HEK293 (cell line): Measurements from ENCODE around the gene ARHGAP22.

Source experiments
- CTCF ChIA-PET: fragments of 350-600 bp; formaldehyde crosslinking; extraction: SDS; loops from one replicate; lab custom pipeline; 2021; ENCODE audit warnings: antibody characterized with exemption; lab: Yijun Ruan, JAX
- POLR2A ChIA-PET: fragments of 300-600 bp; formaldehyde crosslinking; extraction: SDS; loops from one replicate; lab custom pipeline; 2020; ENCODE audit warnings: antibody characterized with exemption, inconsistent platforms; lab: Yijun Ruan, JAX
- H3K27ac ChIP-seq: fragments of 200-500 bp; sonication (Bioruptor generic); 2 replicates; pipeline ENCODE4 v1.5.1; 2014; ENCODE audit warnings: low read depth, low read length, control low read depth, inconsistent platforms; ENCODE audit errors: extremely low read depth
- H3K36me3 ChIP-seq, 2 experiments: fragments of 200-500 bp in 1 of 2; sonication (Bioruptor generic) in 1 of 2; 1 replicate in 1 of 2; 2 replicates in 1 of 2; pipeline ENCODE4 v1.5.1; 2014 to 2017; ENCODE audit warnings: inconsistent platforms in 2 of 2, low read length in 2 of 2; ENCODE audit not compliant: control insufficient read depth in 2 of 2, insufficient read depth in 1 of 2
- H3K4me1 ChIP-seq: fragments of 200-500 bp; sonication (Bioruptor generic); 2 replicates; pipeline ENCODE4 v1.5.1; 2014; ENCODE audit warnings: mild to moderate bottlenecking, low read length, inconsistent platforms; ENCODE audit not compliant: control insufficient read depth, insufficient read depth
- H3K4me3 ChIP-seq: 2 replicates; pipeline ENCODE4 v1.5.1; 2011; ENCODE audit warnings: low read depth, mild to moderate bottlenecking, control low read depth, low read length, moderate library complexity
- H3K9me3 ChIP-seq: fragments of 200-500 bp; sonication (Bioruptor generic); 2 replicates; pipeline ENCODE4 v1.5.1; 2014; ENCODE audit warnings: low read depth, low read length, inconsistent platforms; ENCODE audit not compliant: control insufficient read depth, insufficient read depth
- KLF10 ChIP-seq: fragments of 450-650 bp; IDR thresholded peaks from 2 replicates; pipeline ENCODE4 v1.5.1; 2018; ENCODE audit warnings: missing biosample characterization, mild to moderate bottlenecking, missing genetic modification characterization
- SCRT1 ChIP-seq: fragments of 450-650 bp; formaldehyde crosslinking; IDR thresholded peaks from 2 replicates; pipeline ENCODE4 v1.5.1; 2016; ENCODE audit warnings: missing biosample characterization, missing genetic modification characterization, borderline replicate concordance
- SP7 ChIP-seq: fragments of 450-650 bp; formaldehyde crosslinking; IDR thresholded peaks from 2 replicates; pipeline ENCODE4 v1.5.1; 2016; ENCODE audit warnings: missing biosample characterization, missing genetic modification characterization
- ZBTB20 ChIP-seq: fragments of 450-650 bp; formaldehyde crosslinking; IDR thresholded peaks from 2 replicates; pipeline ENCODE4 v1.5.1; 2016; ENCODE audit warnings: missing biosample characterization, missing genetic modification characterization
- ZBTB21 ChIP-seq: fragments of 450-650 bp; formaldehyde crosslinking; IDR thresholded peaks from 2 replicates; pipeline ENCODE4 v1.5.1; 2017; ENCODE audit warnings: missing biosample characterization, missing genetic modification characterization
- ZBTB48 ChIP-seq: fragments of 450-650 bp; formaldehyde crosslinking; IDR thresholded peaks from 2 replicates; pipeline ENCODE4 v1.5.1; 2016; ENCODE audit warnings: missing biosample characterization, missing genetic modification characterization
- ZNF433 ChIP-seq: fragments of 450-650 bp; formaldehyde crosslinking; IDR thresholded peaks from 2 replicates; pipeline ENCODE4 v1.5.1; 2016; ENCODE audit warnings: missing biosample characterization, missing genetic modification characterization, low read depth
- ZNF548 ChIP-seq: fragments of 450-650 bp; formaldehyde crosslinking; IDR thresholded peaks from 2 replicates; pipeline ENCODE4 v1.5.1; 2016; ENCODE audit warnings: missing biosample characterization, missing genetic modification characterization
- ZNF549 ChIP-seq: fragments of 450-650 bp; IDR thresholded peaks from 2 replicates; pipeline ENCODE4 v1.5.1; 2018; ENCODE audit warnings: missing biosample characterization, missing genetic modification characterization, mild to moderate bottlenecking, inconsistent platforms, moderate library complexity
- ZNF560 ChIP-seq: fragments of 450-650 bp; formaldehyde crosslinking; IDR thresholded peaks from 2 replicates; pipeline ENCODE4 v1.5.1; 2017; ENCODE audit warnings: missing biosample characterization, missing genetic modification characterization, borderline replicate concordance
- ZNF623 ChIP-seq: fragments of 450-650 bp; formaldehyde crosslinking; IDR thresholded peaks from 2 replicates; pipeline ENCODE4 v1.5.1; 2016; ENCODE audit warnings: missing biosample characterization, missing genetic modification characterization
- ZNF629 ChIP-seq: fragments of 450-650 bp; formaldehyde crosslinking; IDR thresholded peaks from 2 replicates; pipeline ENCODE4 v1.5.1; 2017; ENCODE audit warnings: missing biosample characterization, missing genetic modification characterization
- ZSCAN23 ChIP-seq: fragments of 450-650 bp; formaldehyde crosslinking; IDR thresholded peaks from 2 replicates; pipeline ENCODE4 v1.5.1; 2016; ENCODE audit warnings: missing biosample characterization, missing genetic modification characterization
- TF ChIP-seq, protein P1 (sequence below): fragments of 450-650 bp; formaldehyde crosslinking; IDR thresholded peaks from 2 replicates; pipeline ENCODE4 v1.5.1; 2016; ENCODE audit warnings: missing biosample characterization, missing genetic modification characterization, borderline replicate concordance
- TF ChIP-seq, protein P2 (sequence below): fragments of 450-650 bp; formaldehyde crosslinking; IDR thresholded peaks from 2 replicates; pipeline ENCODE4 v1.5.1; 2016; ENCODE audit warnings: missing biosample characterization, missing genetic modification characterization
- TF ChIP-seq, protein P3 (sequence below): fragments of 450-650 bp; formaldehyde crosslinking; IDR thresholded peaks from 2 replicates; pipeline ENCODE4 v1.5.1; 2016; ENCODE audit warnings: missing biosample characterization, missing genetic modification characterization
- TF ChIP-seq, protein P4 (sequence below): fragments of 450-650 bp; formaldehyde crosslinking; optimal IDR thresholded peaks from 2 replicates; pipeline ENCODE3; 2016; ENCODE audit warnings: missing biosample characterization, mild to moderate bottlenecking, missing genetic modification characterization
- TF ChIP-seq, protein P5 (sequence below): fragments of 450-650 bp; formaldehyde crosslinking; IDR thresholded peaks from 2 replicates; pipeline ENCODE4 v1.5.1; 2017; ENCODE audit warnings: missing biosample characterization, missing genetic modification characterization

ARHGAP22 gene

DNA sequence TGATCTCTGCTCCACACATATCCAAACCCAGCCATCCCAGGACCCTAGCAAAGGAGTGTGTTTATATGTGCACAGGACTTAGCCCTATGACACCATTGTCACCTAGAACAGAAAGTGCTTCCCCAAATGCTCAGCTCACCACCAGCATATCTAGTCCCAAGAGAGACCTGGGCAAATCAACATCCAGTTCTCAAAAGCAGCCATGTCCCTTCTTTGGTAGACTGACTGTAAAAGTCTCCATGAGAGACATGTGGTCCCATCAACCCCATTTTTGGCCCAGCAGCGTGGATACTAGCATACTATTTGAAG lies 20.9 kb upstream of the ARHGAP22 start:
- POLR2A ChIA-PET = no interaction called here

More for the DNA sequence above, 20.9 kb upstream of the ARHGAP22 start:
- Histone ChIP-seq H3K27ac (no peak overlapping the region), H3K9me3 (no peaks in the 10 kb centered on the region), H3K4me1 (no peaks in the 10 kb centered on the region), H3K36me3 (no peaks in the 10 kb centered on the region), H3K4me3 (no peak overlapping the region)
- TF ChIP-seq ZNF549 (tag by site-specific recombination) = no peak
- no peak for TF ChIP-seq ZNF548
- TF ChIP-seq ZBTB48 (tag by site-specific recombination) = no peak
- no peak for TF ChIP-seq ZNF433
- TF ChIP-seq, protein P1, sequence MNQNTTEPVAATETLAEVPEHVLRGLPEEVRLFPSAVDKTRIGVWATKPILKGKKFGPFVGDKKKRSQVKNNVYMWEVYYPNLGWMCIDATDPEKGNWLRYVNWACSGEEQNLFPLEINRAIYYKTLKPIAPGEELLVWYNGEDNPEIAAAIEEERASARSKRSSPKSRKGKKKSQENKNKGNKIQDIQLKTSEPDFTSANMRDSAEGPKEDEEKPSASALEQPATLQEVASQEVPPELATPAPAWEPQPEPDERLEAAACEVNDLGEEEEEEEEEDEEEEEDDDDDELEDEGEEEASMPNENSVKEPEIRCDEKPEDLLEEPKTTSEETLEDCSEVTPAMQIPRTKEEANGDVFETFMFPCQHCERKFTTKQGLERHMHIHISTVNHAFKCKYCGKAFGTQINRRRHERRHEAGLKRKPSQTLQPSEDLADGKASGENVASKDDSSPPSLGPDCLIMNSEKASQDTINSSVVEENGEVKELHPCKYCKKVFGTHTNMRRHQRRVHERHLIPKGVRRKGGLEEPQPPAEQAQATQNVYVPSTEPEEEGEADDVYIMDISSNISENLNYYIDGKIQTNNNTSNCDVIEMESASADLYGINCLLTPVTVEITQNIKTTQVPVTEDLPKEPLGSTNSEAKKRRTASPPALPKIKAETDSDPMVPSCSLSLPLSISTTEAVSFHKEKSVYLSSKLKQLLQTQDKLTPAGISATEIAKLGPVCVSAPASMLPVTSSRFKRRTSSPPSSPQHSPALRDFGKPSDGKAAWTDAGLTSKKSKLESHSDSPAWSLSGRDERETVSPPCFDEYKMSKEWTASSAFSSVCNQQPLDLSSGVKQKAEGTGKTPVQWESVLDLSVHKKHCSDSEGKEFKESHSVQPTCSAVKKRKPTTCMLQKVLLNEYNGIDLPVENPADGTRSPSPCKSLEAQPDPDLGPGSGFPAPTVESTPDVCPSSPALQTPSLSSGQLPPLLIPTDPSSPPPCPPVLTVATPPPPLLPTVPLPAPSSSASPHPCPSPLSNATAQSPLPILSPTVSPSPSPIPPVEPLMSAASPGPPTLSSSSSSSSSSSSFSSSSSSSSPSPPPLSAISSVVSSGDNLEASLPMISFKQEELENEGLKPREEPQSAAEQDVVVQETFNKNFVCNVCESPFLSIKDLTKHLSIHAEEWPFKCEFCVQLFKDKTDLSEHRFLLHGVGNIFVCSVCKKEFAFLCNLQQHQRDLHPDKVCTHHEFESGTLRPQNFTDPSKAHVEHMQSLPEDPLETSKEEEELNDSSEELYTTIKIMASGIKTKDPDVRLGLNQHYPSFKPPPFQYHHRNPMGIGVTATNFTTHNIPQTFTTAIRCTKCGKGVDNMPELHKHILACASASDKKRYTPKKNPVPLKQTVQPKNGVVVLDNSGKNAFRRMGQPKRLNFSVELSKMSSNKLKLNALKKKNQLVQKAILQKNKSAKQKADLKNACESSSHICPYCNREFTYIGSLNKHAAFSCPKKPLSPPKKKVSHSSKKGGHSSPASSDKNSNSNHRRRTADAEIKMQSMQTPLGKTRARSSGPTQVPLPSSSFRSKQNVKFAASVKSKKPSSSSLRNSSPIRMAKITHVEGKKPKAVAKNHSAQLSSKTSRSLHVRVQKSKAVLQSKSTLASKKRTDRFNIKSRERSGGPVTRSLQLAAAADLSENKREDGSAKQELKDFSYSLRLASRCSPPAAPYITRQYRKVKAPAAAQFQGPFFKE (tag by site-specific recombination) = no peak
- TF ChIP-seq ZSCAN23 (tag by site-specific recombination) = no peak
- no peak for TF ChIP-seq SCRT1
- TF ChIP-seq, protein P2, sequence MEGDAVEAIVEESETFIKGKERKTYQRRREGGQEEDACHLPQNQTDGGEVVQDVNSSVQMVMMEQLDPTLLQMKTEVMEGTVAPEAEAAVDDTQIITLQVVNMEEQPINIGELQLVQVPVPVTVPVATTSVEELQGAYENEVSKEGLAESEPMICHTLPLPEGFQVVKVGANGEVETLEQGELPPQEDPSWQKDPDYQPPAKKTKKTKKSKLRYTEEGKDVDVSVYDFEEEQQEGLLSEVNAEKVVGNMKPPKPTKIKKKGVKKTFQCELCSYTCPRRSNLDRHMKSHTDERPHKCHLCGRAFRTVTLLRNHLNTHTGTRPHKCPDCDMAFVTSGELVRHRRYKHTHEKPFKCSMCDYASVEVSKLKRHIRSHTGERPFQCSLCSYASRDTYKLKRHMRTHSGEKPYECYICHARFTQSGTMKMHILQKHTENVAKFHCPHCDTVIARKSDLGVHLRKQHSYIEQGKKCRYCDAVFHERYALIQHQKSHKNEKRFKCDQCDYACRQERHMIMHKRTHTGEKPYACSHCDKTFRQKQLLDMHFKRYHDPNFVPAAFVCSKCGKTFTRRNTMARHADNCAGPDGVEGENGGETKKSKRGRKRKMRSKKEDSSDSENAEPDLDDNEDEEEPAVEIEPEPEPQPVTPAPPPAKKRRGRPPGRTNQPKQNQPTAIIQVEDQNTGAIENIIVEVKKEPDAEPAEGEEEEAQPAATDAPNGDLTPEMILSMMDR (tag by site-specific recombination) = no peak
- TF ChIP-seq, protein P3, sequence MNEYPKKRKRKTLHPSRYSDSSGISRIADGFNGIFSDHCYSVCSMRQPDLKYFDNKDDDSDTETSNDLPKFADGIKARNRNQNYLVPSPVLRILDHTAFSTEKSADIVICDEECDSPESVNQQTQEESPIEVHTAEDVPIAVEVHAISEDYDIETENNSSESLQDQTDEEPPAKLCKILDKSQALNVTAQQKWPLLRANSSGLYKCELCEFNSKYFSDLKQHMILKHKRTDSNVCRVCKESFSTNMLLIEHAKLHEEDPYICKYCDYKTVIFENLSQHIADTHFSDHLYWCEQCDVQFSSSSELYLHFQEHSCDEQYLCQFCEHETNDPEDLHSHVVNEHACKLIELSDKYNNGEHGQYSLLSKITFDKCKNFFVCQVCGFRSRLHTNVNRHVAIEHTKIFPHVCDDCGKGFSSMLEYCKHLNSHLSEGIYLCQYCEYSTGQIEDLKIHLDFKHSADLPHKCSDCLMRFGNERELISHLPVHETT (tag by site-specific recombination) = no peak
- no peak for TF ChIP-seq ZBTB20 (tag by site-specific recombination)
- TF ChIP-seq, protein P4, sequence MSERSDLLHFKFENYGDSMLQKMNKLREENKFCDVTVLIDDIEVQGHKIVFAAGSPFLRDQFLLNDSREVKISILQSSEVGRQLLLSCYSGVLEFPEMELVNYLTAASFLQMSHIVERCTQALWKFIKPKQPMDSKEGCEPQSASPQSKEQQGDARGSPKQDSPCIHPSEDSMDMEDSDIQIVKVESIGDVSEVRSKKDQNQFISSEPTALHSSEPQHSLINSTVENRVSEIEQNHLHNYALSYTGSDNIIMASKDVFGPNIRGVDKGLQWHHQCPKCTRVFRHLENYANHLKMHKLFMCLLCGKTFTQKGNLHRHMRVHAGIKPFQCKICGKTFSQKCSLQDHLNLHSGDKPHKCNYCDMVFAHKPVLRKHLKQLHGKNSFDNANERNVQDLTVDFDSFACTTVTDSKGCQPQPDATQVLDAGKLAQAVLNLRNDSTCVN (tag by site-specific recombination) = no peak
- TF ChIP-seq, protein P5, sequence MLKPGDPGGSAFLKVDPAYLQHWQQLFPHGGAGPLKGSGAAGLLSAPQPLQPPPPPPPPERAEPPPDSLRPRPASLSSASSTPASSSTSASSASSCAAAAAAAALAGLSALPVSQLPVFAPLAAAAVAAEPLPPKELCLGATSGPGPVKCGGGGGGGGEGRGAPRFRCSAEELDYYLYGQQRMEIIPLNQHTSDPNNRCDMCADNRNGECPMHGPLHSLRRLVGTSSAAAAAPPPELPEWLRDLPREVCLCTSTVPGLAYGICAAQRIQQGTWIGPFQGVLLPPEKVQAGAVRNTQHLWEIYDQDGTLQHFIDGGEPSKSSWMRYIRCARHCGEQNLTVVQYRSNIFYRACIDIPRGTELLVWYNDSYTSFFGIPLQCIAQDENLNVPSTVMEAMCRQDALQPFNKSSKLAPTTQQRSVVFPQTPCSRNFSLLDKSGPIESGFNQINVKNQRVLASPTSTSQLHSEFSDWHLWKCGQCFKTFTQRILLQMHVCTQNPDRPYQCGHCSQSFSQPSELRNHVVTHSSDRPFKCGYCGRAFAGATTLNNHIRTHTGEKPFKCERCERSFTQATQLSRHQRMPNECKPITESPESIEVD = no peak
- no peak for TF ChIP-seq ZNF560 (tag by site-specific recombination)
- no peak for TF ChIP-seq ZBTB21
- no peak for TF ChIP-seq ZNF623 (tag by site-specific recombination)
- TF ChIP-seq KLF10 (tag by site-specific recombination) = no peak
- no peak for TF ChIP-seq ZNF629
- no peak for TF ChIP-seq SP7
- CTCF ChIA-PET = interaction anchor here (1.0 to 4.6 kb wide), 4 partner anchors 11 to 31 kb away, joined by 4 to 20 read pairs (median 10); no protein-coding TSS in a partner anchor
